ENCODE measurements around the gene BRIP1.

GRCh38 chr17:61662186-61662585 lies 201.1 kb downstream of the BRIP1 start:
- TF ChIP-seq CTCF (IDR thresholded peaks at IDR 0.05; ENCODE audit: low read depth, low read length): no peak
- TF ChIP-seq EZH2phosphoT487 (IDR thresholded peaks at IDR 0.05; ENCODE audit: low read depth): no peak

All from OCI-LY3 (cell line).